DMS153 treated with DMSO at 0.1 percent for 48 hours (cell line): ENCODE results near the gene MAPK14.

ENCODE experiments used
- DNase-seq: peaks from one replicate; lab custom pipeline; 2025; ENCODE audit not compliant: unreplicated experiment; lab: John Stamatoyannopoulos, UW

Gene MAPK14

DNA sequence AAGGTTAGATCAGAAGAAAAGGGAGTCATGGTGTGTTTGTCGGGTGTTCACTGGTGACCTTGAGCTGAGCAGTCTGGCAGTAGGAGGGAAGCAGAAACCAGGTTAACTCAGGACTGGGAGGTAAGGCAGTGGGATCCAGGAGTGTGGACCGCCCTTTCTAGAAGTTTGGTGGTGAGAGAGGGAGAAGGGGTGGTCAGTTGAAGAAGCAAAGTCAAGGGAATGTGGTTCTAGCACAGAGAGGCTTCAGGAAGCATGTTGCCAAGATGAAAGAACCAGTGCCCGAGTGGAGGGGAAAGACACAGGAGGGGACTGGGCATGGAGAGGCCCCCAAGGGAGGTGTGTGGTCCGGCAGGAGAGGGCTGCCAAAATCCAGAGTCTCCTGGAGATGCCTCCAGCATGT, 106.3 kb downstream of the MAPK14 start:
- no peak for DNase-seq

- no peak for DNase-seq
Observed at GRCh38 chr6:36135053-36135731, 107.6 kb downstream of the MAPK14 start.

- DNase-seq = no peak
Observed at GRCh38 chr6:36136034-36136433, 108.4 kb downstream of the MAPK14 start.

DNA sequence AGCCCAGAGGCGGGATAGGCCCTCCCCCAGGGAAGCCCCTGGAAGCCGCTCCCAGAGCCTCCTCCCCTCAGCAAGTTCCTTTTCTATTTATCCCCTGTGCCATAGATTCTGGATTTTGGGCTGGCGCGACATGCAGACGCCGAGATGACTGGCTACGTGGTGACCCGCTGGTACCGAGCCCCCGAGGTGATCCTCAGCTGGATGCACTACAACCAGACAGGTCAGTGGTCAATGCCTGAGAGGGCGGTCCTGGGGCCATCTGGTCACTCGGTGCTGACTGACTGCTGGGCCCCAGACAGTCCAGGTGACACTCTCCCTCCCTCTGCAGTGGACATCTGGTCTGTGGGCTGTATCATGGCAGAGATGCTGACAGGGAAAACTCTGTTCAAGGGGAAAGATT, 108.9 kb downstream of the MAPK14 start:
- no peak for DNase-seq

DNA sequence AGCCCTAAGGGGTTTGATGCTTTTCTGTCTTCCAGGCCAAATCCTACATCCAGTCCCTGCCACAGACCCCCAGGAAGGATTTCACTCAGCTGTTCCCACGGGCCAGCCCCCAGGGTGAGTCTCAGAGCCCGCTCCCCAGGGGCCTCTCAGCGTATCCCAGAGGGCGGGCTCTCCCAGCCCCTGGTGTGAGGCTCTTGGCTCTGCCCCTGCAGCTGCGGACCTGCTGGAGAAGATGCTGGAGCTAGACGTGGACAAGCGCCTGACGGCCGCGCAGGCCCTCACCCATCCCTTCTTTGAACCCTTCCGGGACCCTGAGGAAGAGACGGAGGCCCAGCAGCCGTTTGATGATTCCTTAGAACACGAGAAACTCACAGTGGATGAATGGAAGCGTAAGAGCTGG, 111.1 kb downstream of the MAPK14 start:
- DNase-seq = no peak

DNA sequence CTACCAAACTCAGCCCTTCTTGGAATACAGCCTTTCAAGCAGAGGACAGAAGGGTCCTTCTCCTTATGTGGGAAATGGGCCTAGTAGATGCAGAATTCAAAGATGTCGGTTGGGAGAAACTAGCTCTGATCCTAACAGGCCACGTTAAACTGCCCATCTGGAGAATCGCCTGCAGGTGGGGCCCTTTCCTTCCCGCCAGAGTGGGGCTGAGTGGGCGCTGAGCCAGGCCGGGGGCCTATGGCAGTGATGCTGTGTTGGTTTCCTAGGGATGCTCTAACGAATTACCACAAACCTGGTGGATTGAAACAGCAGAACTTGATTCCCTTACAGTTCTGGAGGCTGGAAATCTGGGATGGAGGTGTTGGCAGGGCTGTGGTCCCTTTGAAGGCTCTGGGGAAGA, 111.8 kb downstream of the MAPK14 start:
- DNase-seq = no peak

DNA sequence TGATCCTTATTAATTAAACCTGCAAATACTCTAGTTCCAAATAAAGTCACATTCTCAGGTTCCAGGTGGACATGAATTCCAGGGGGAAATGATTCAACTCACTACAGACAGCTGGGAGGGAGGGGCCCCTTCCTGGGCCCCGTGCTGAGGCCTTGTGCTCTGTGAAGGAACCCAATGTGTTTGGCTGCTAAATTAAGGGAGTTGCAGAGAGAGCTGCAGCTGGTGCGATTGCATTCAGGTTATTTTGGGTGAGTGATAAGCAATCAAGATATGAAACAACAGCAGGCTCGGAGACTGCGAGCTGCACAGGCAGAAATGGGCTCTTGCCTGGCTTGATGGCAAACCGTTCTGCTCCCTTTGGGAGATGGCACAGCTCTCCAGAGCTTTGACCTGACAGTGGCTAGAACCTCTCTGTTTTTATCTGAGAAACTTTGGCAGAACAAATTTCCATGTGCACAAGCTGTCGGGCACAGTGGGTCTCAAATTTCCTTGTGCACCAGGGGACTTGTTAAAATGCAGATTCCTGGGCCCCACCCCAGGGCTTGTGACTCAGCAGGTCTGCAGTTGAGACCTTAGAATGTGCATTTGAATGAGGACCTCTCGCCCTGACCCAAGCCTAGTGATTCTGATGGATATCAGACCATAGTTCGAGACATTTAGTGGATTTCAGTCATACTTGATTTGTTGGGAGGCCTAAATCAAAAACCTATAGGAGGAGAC, 112.5 kb downstream of the MAPK14 start:
- no peak for DNase-seq

DNA sequence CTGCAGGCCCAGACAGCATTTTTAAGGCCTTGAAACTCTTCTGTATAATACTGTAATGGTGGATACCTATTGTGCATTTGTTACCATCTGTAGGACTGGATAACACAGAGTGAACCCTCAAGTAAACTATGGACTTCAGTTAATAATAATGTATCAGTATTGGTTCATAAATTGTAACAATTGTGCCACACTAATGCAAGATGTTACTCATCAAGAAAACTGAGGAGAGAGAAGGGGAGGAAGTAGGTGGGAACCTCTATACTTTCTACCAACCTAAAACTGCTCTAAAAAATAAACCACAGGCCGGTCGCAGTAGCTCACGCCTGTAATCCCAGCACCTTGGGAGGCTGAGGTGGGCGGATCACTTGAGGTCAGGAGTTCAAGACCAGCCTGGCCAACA, 113.5 kb downstream of the MAPK14 start:
- DNase-seq = no peak

DNA sequence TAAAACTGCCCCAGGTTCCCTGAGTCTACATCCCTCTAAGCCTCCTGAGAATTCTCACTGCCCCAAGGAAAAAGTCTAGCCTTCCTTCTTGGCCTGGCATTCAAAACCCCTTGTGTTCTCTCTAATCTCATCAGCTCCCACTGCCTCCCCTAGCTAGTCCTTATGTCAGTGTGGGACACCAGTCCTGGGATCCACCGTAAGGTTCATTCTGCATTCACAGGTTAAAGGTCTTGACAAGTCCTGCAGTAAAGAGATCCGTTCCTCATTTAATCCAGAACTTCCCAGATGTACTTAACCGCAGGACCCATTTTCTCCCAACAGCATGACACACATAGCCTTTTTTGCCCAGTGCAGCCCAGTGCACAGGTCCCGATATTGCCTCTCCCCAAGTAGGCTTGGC, 114.4 kb downstream of the MAPK14 start:
- DNase-seq = no peak

DNA sequence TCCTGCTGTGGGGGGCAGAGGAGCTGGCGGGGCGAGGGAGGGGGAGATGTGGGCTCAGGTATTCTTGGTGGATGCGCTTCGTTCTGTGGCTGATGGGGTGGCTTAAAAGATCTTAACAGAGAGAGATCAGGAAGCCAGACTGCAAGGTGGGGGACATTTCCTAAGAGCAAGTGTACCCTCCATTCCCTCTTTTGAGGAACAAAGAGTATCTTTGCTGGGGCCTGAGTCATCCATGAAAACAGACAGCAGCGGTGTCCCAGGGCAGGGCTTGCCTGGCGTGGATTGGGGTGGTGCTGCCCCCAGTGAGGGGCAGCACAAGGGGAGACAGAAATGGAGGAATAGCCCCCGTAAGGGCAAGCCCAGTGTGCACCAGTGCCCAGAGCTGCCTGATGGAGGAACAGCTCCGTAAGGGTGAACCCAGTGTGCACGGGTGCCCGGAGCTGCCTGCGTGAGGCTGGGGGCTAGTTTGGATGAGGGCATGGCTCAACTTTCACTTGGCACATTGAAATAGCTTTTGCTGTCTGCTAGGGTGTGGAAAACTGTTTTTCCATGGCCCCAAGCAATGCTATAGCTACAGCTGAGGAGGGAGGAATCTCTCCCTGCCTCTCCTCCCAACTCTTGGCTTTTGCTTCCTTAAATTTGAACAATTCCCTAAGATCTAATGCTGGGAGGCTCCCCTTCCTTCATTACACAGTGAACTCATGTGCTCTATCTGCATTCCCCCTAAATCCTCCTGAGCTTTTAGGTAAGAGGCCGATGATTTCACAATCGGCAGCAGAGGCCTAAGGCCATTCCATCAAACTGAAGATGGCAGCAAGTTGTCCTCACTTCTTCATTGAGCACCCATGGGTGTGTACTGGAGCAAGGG, 115.6 kb downstream of the MAPK14 start:
- no peak for DNase-seq

DNA sequence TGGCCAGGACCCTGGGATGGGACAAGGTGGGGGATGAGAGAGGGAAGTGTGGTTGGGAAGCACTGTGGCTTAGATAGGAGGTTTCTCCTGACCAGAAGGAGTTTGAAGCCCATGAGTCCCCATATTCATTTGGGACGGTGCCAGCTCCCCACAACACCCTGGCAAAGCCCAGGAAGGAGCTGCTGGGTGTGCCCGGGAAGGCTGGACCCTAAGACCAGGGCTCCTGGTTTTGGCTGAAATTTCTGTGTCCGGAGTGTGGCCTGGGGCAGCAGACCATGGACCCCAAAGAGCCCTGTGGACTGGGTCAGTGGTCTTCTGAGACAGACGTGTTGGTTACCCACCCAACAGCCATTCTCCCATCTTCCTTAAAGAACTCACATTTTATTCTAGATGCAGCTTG, 117.9 kb downstream of the MAPK14 start:
- no peak for DNase-seq

GRCh38 chr6:36147294-36147693, 119.7 kb downstream of the MAPK14 start:
- DNase-seq = no peak

DNA sequence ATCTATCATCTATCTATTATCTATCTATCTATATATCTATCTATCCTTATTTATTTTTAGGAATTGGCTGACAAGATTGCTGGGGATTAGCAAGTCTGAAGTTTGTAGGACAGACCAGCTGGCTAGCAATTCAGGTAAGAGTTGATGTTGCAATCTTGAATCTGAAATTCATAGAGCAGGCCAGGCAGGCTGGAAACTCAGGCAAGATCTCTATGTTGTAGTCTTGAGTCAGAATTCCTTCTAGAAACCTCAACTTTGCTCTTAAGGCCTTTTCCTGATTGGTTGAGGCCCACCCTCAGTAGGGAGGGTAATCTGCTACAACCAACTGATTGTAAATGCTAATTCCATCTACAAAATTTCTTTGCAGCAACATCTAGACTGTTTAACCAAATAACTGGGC, 121.9 kb downstream of the MAPK14 start:
- DNase-seq = no peak

GRCh38 chr6:36150283-36150682, 122.7 kb downstream of the MAPK14 start:
- no peak for DNase-seq

- no peak for DNase-seq
Observed at GRCh38 chr6:36154286-36154685, 126.7 kb downstream of the MAPK14 start.

DNA sequence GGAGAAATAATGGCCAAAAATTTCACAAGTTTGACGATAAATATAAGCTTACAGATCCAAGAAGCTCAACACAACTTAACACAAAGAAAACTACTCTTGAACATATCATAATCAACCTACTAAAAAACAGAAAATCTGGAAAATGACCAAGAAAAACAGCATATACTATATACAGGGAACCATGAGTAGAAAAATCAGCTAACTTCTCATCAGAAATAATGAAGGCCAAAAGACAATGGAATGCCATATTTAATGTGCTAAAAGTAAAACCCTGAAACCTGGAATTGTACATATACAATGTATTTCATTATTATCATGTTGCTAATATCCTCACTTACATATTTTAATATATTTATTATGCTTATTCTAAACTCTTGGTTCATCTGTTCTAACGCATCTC, 128.1 kb downstream of the MAPK14 start:
- no peak for DNase-seq

- no peak for DNase-seq
Observed at GRCh38 chr6:36160147-36160760, 132.6 kb downstream of the MAPK14 start.
